ENCODE data around the gene SLC37A2. TPM values are rescaled to one million over a fixed set of nuclear protein-coding genes. Genes with fewer than 3 reads are reported as not detected.

Gene SLC37A2
- total and polyA plus RNA-seq, 2 donors (not counting 3 experiments of a cell fraction or from before 2014, with no cell fraction given), result 1.1 to 1.7 TPM

- ChIA-PET CTCF (no interaction called here), POLR2A (no interaction called here)
- no peak for TF ChIP-seq POLR2A (IDR thresholded peaks at IDR 0.05; ENCODE audit: low read depth, low read length)
- TF ChIP-seq EZH2 (IDR thresholded peaks at IDR 0.05; ENCODE audit: borderline replicate concordance, low read depth, low read length, severe bottlenecking), result no peak
- no peak for TF ChIP-seq GATA2 (IDR thresholded peaks at IDR 0.05; ENCODE audit: insufficient read depth, insufficient read length, low read depth, low read length)
- TF ChIP-seq MAX (IDR thresholded peaks at IDR 0.05; ENCODE audit: insufficient read depth, insufficient read length), result no peak
- TF ChIP-seq MYC (IDR thresholded peaks at IDR 0.05; ENCODE audit: low read depth, low read length), result no peak
- TF ChIP-seq POLR2AphosphoS5 (IDR thresholded peaks at IDR 0.05; ENCODE audit: insufficient read depth, low read depth, low read length), result no peak
- TF ChIP-seq JUN (IDR thresholded peaks at IDR 0.05; ENCODE audit: borderline replicate concordance, insufficient read depth, insufficient read length, low read depth), result no peak
- dilution Hi-C loops (cut with MboI; ENCODE audit: extremely low pct_ligation_motif_present, low sequenced_read_pairs), result no loop called here
- no peaks in the 10 kb centered on the region for H3K36me3 ChIP-seq (ENCODE audit: control insufficient read depth in 2 of 2, extremely low read depth in 1 of 2, insufficient read depth in 2 of 2, low read length in 2 of 2)
- no peak overlapping the region for H2AFZ ChIP-seq (ENCODE audit: low read depth, low read length)
- no peak overlapping the region for H3K9ac ChIP-seq (replicated peaks; ENCODE audit: extremely low read depth, insufficient read depth, low read length)
- no peak overlapping the region for H3K27ac ChIP-seq (ENCODE audit: insufficient read depth, low read depth, low read length)
- H3K4me2 ChIP-seq (ENCODE audit: insufficient read depth, low read length), result no peak overlapping the region
- DNase-seq (ENCODE audit: low read depth, low spot score) (no peak), FAIRE-seq (no peak)
- no peaks in the 10 kb centered on the region for H3K27me3 ChIP-seq (ENCODE audit: control insufficient read depth in 2 of 2, insufficient read depth in 2 of 2, low read length in 2 of 2)
- H4K20me1 ChIP-seq (replicated peaks; ENCODE audit: control insufficient read depth, extremely low read depth, insufficient read depth, low read length), result no peaks in the 10 kb centered on the region
- peaks cover 8% of the 10 kb centered on the region for H3K4me1 ChIP-seq (ENCODE audit: control insufficient read depth, extremely low read depth, insufficient read depth, low read length)
- no TSS peak for BruUV-seq (replicated peaks)
- H3K79me2 ChIP-seq (ENCODE audit: control insufficient read depth, insufficient read depth, low read length), result no peaks in the 10 kb centered on the region
- H3K4me3 ChIP-seq (replicated peaks in 1 of 3; ENCODE audit: insufficient read depth in 1 of 3, low read depth in 1 of 3, low read length in 3 of 3), result no peak overlapping the region
- H3K9me3 ChIP-seq (replicated peaks; ENCODE audit: control insufficient read depth, insufficient read depth, low read length), result no peaks in the 10 kb centered on the region
- intact Hi-C loops (cut with micrococcal nuclease), result no loop called here
- no peaks in the 10 kb centered on the region for H3K9me1 ChIP-seq (replicated peaks; ENCODE audit: control insufficient read depth, extremely low read depth, insufficient read depth, low read length)
These were observed 8.7 kb downstream of the SLC37A2 start for GRCh38 chr11:125071846-125072217.

GRCh38 chr11:125072218-125072960, 9.3 kb downstream of the SLC37A2 start:
- no peaks in the 10 kb centered on the region for H3K9me3 ChIP-seq (replicated peaks; ENCODE audit: control insufficient read depth, insufficient read depth, low read length)
- H3K9me1 ChIP-seq (replicated peaks; ENCODE audit: control insufficient read depth, extremely low read depth, insufficient read depth, low read length), result no peaks in the 10 kb centered on the region
- TF ChIP-seq JUN (IDR thresholded peaks at IDR 0.05; ENCODE audit: borderline replicate concordance, insufficient read depth, insufficient read length, low read depth) (no peak), GATA2 (IDR thresholded peaks at IDR 0.05; ENCODE audit: insufficient read depth, insufficient read length, low read depth, low read length) (no peak), POLR2AphosphoS5 (IDR thresholded peaks at IDR 0.05; ENCODE audit: insufficient read depth, low read depth, low read length) (no peak), EZH2 (IDR thresholded peaks at IDR 0.05; ENCODE audit: borderline replicate concordance, low read depth, low read length, severe bottlenecking) (no peak), CTCF (IDR thresholded peaks at IDR 0.05; ENCODE audit: extremely low read depth in 1 of 2, insufficient read depth in 1 of 2, low read depth in 1 of 2, low read length in 2 of 2) (no peak), MAX (IDR thresholded peaks at IDR 0.05; ENCODE audit: insufficient read depth, insufficient read length) (no peak), POLR2A (IDR thresholded peaks at IDR 0.05; ENCODE audit: low read depth, low read length) (no peak), FOS (IDR thresholded peaks at IDR 0.05; ENCODE audit: borderline replicate concordance, insufficient read depth, low read length) (no peak), MYC (IDR thresholded peaks at IDR 0.05; ENCODE audit: low read depth, low read length) (no peak)
- dilution Hi-C loops (cut with MboI; ENCODE audit: extremely low pct_ligation_motif_present, low sequenced_read_pairs) (no loop called here), intact Hi-C loops (cut with micrococcal nuclease) (no loop called here)
- DNase-seq (ENCODE audit: low read depth, low spot score), result no peak
- FAIRE-seq, result no peak
- ChIA-PET CTCF (no interaction called here), POLR2A (no interaction called here)
- H3K79me2 ChIP-seq (ENCODE audit: control insufficient read depth, insufficient read depth, low read length), result no peaks in the 10 kb centered on the region
- H3K4me3 ChIP-seq (replicated peaks in 1 of 3; ENCODE audit: insufficient read depth in 1 of 3, low read depth in 1 of 3, low read length in 3 of 3), result no peak overlapping the region
- peaks cover 8% of the 10 kb centered on the region for H3K4me1 ChIP-seq (ENCODE audit: control insufficient read depth, extremely low read depth, insufficient read depth, low read length)
- H3K9ac ChIP-seq (replicated peaks; ENCODE audit: extremely low read depth, insufficient read depth, low read length), result no peak overlapping the region
- no peak overlapping the region for H2AFZ ChIP-seq (ENCODE audit: low read depth, low read length)
- no peak overlapping the region for H3K27ac ChIP-seq (ENCODE audit: insufficient read depth, low read depth, low read length)
- no peaks in the 10 kb centered on the region for H3K36me3 ChIP-seq (ENCODE audit: control insufficient read depth in 2 of 2, extremely low read depth in 1 of 2, insufficient read depth in 2 of 2, low read length in 2 of 2)
- H3K27me3 ChIP-seq (ENCODE audit: control insufficient read depth in 2 of 2, insufficient read depth in 2 of 2, low read length in 2 of 2), result no peaks in the 10 kb centered on the region
- BruUV-seq (replicated peaks), result no TSS peak
- no peak overlapping the region for H3K4me2 ChIP-seq (ENCODE audit: insufficient read depth, low read length)
- no peaks in the 10 kb centered on the region for H4K20me1 ChIP-seq (replicated peaks; ENCODE audit: control insufficient read depth, extremely low read depth, insufficient read depth, low read length)

Measured in endothelial cell of umbilical vein (primary cell).